ENCODE measurements around the gene TNXB.

DNA sequence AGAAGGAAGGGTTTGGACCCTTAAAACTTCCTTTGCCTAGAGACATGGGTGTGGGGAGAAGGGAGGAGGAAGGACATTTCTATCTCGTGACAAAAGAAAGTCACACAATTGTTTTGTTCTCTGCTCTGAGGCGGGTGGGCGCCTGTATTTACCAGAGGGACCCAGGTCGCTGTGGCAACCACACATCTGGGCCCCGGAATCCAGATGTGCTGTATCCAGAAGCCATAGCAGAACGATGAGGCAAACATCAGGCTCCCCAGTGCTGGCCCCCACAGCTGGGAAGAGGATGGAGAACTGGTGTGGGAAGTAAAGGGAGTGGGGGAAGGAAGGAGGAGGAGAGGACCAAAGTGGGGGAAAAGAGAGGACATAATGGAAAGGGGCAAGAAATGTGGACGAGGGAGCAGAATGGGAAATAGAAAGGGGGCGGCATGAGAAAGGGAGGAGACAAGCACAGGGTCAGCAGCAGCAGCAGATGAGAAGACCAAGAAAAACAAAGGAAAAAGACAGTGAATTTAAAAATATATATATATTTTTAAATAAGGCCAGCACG, 3.4 kb upstream of the TNXB start:
- TF ChIP-seq POLR2A (IDR thresholded peaks at IDR 0.05) = no peak
- TF ChIP-seq, protein P1, sequence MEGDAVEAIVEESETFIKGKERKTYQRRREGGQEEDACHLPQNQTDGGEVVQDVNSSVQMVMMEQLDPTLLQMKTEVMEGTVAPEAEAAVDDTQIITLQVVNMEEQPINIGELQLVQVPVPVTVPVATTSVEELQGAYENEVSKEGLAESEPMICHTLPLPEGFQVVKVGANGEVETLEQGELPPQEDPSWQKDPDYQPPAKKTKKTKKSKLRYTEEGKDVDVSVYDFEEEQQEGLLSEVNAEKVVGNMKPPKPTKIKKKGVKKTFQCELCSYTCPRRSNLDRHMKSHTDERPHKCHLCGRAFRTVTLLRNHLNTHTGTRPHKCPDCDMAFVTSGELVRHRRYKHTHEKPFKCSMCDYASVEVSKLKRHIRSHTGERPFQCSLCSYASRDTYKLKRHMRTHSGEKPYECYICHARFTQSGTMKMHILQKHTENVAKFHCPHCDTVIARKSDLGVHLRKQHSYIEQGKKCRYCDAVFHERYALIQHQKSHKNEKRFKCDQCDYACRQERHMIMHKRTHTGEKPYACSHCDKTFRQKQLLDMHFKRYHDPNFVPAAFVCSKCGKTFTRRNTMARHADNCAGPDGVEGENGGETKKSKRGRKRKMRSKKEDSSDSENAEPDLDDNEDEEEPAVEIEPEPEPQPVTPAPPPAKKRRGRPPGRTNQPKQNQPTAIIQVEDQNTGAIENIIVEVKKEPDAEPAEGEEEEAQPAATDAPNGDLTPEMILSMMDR (IDR thresholded peaks at IDR 0.05) = no peak
